K562 (cell line): ENCODE data around the gene NPR3.

Experiments
- RBBP5 ChIP-seq: fragments of 200-600 bp; sonication (generic); IDR thresholded peaks from 2 replicates; pipeline ENCODE4 v1.6.1; 2012; ENCODE audit warnings: borderline replicate concordance, mild to moderate bottlenecking, low read length, control low read depth, inconsistent platforms; ENCODE audit not compliant: insufficient read depth, poor library complexity, severe bottlenecking
- ZNF57 ChIP-seq: fragments of 450-650 bp; formaldehyde crosslinking; IDR thresholded peaks from 2 replicates; pipeline ENCODE4 v1.4.0; 2020; ENCODE audit warnings: mild to moderate bottlenecking, moderate library complexity
- TF ChIP-seq, protein P1 (sequence below), 3 experiments: IDR thresholded peaks in 2 of 3; conservative IDR thresholded peaks in 1 of 3; 2 replicates each; pipeline ENCODE4 v1.5.1; 2011 to 2012; ENCODE audit warnings: low read length in 3 of 3, mild to moderate bottlenecking in 3 of 3, control low read depth in 2 of 3, improper control_type of control experiment in 1 of 3, inconsistent platforms in 1 of 3, low read depth in 1 of 3, mixed read lengths in 1 of 3, moderate library complexity in 1 of 3; ENCODE audit not compliant: insufficient read depth in 2 of 3
- TF ChIP-seq, protein P2 (sequence below): fragments of 250-450 bp; sonication (Bioruptor Pico); IDR thresholded peaks from 2 replicates; pipeline ENCODE4 v1.5.0; 2021
- TF ChIP-seq, protein P3 (sequence below): sonication (generic); formaldehyde crosslinking; IDR thresholded peaks from 2 replicates; pipeline ENCODE4 v1.8.1; 2022; ENCODE audit warnings: missing genetic modification reagents

DNA sequence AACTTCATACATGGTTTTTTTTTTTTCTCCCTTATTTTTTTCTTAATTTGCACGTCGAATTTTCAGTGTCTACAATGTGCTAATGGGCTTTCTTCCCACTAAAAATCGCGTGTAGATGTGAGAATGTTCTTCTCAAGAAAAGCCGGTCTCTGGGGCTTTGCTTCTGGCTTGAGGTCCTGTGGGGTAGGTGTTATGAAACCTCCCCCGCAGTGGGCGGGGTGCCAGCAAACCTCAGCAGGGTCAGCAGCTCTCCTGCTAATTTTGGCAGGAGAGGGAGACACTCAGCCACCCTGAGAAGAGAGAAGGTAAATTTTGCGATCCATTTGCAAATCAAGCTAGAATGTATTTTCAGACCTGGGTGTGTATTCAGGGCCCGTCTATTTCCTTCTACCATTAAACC lies 59.9 kb downstream of the NPR3 start:
- no peak for TF ChIP-seq ZNF57 (CRISPR knock-in tag)
- TF ChIP-seq RBBP5 = no peak
- TF ChIP-seq, protein P1, sequence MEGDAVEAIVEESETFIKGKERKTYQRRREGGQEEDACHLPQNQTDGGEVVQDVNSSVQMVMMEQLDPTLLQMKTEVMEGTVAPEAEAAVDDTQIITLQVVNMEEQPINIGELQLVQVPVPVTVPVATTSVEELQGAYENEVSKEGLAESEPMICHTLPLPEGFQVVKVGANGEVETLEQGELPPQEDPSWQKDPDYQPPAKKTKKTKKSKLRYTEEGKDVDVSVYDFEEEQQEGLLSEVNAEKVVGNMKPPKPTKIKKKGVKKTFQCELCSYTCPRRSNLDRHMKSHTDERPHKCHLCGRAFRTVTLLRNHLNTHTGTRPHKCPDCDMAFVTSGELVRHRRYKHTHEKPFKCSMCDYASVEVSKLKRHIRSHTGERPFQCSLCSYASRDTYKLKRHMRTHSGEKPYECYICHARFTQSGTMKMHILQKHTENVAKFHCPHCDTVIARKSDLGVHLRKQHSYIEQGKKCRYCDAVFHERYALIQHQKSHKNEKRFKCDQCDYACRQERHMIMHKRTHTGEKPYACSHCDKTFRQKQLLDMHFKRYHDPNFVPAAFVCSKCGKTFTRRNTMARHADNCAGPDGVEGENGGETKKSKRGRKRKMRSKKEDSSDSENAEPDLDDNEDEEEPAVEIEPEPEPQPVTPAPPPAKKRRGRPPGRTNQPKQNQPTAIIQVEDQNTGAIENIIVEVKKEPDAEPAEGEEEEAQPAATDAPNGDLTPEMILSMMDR (IDR thresholded peaks at IDR 0.05 in 2 of 3, conservative IDR thresholded peaks at IDR 0.05 in 1 of 3; ENCODE audit: insufficient read depth in 2 of 3, low read depth in 1 of 3, low read length in 3 of 3) = no peak
- TF ChIP-seq, protein P2, sequence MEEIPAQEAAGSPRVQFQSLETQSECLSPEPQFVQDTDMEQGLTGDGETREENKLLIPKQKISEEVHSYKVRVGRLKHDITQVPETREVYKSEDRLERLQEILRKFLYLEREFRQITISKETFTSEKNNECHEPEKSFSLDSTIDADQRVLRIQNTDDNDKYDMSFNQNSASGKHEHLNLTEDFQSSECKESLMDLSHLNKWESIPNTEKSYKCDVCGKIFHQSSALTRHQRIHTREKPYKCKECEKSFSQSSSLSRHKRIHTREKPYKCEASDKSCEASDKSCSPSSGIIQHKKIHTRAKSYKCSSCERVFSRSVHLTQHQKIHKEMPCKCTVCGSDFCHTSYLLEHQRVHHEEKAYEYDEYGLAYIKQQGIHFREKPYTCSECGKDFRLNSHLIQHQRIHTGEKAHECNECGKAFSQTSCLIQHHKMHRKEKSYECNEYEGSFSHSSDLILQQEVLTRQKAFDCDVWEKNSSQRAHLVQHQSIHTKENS (CRISPR knock-in tag) = no peak
- TF ChIP-seq, protein P3, sequence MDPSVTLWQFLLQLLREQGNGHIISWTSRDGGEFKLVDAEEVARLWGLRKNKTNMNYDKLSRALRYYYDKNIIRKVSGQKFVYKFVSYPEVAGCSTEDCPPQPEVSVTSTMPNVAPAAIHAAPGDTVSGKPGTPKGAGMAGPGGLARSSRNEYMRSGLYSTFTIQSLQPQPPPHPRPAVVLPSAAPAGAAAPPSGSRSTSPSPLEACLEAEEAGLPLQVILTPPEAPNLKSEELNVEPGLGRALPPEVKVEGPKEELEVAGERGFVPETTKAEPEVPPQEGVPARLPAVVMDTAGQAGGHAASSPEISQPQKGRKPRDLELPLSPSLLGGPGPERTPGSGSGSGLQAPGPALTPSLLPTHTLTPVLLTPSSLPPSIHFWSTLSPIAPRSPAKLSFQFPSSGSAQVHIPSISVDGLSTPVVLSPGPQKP (CRISPR knock-in tag) = no peak
